HEK293T (cell line): ENCODE results near the gene OR52N2.

ENCODE experiments used
- CTCF ChIA-PET: fragments of 350-600 bp; formaldehyde crosslinking; extraction: SDS; loops from one replicate; lab custom pipeline; 2021; ENCODE audit warnings: antibody characterized with exemption, inconsistent platforms; lab: Yijun Ruan, JAX
- POLR2A ChIA-PET: fragments of 350-600 bp; formaldehyde crosslinking; extraction: SDS; loops from one replicate; lab custom pipeline; 2020; ENCODE audit warnings: antibody characterized with exemption, inconsistent platforms; lab: Yijun Ruan, JAX
- DNase-seq: peaks from one replicate; pipeline ENCODE4 v3.0.0; 2012; ENCODE audit warnings: mixed read lengths; ENCODE audit errors: extremely low spot score
- ARNT ChIP-seq: fragments of 450-650 bp; IDR thresholded peaks from 2 replicates; pipeline ENCODE4 v1.6.1; 2017; ENCODE audit warnings: mild to moderate bottlenecking
- BHLHE40 ChIP-seq: fragments of 450-650 bp; IDR thresholded peaks from 2 replicates; pipeline ENCODE4 v1.6.1; 2016; ENCODE audit warnings: mild to moderate bottlenecking, moderate library complexity, borderline replicate concordance
- CTBP1 ChIP-seq: fragments of 450-650 bp; IDR thresholded peaks from 2 replicates; pipeline ENCODE4 v1.6.1; 2016; ENCODE audit warnings: borderline replicate concordance
- ELF4 ChIP-seq: fragments of 450-650 bp; IDR thresholded peaks from 2 replicates; pipeline ENCODE4 v1.6.1; 2017; ENCODE audit warnings: antibody characterized with exemption
- FOXA1 ChIP-seq: fragments of 450-650 bp; IDR thresholded peaks from 2 replicates; pipeline ENCODE4 v1.6.1; 2016; ENCODE audit warnings: mild to moderate bottlenecking
- FOXK2 ChIP-seq: fragments of 450-650 bp; IDR thresholded peaks from 2 replicates; pipeline ENCODE4 v1.6.1; 2016; ENCODE audit warnings: mild to moderate bottlenecking
- FOXM1 ChIP-seq: fragments of 450-650 bp; IDR thresholded peaks from 2 replicates; pipeline ENCODE4 v1.6.1; 2017; ENCODE audit warnings: mild to moderate bottlenecking, borderline replicate concordance
- HDGF ChIP-seq: fragments of 450-650 bp; IDR thresholded peaks from 2 replicates; pipeline ENCODE4 v1.6.1; 2017; ENCODE audit warnings: antibody characterized with exemption, borderline replicate concordance
- L3MBTL2 ChIP-seq: fragments of 450-650 bp; conservative IDR thresholded peaks from 2 replicates; pipeline ENCODE4 v1.6.1; 2016; ENCODE audit warnings: mild to moderate bottlenecking
- LEF1 ChIP-seq: fragments of 450-650 bp; IDR thresholded peaks from 2 replicates; pipeline ENCODE4 v1.6.1; 2017; ENCODE audit warnings: mild to moderate bottlenecking, borderline replicate concordance
- NFRKB ChIP-seq: fragments of 450-650 bp; IDR thresholded peaks from 2 replicates; pipeline ENCODE4 v1.6.1; 2016; ENCODE audit warnings: mild to moderate bottlenecking, moderate library complexity
- PKNOX1 ChIP-seq: fragments of 450-650 bp; IDR thresholded peaks from 2 replicates; pipeline ENCODE4 v1.6.1; 2016
- SP1 ChIP-seq: fragments of 450-650 bp; IDR thresholded peaks from 2 replicates; pipeline ENCODE4 v1.6.1; 2017
- SUZ12 ChIP-seq: fragments of 450-650 bp; IDR thresholded peaks from 2 replicates; pipeline ENCODE4 v1.6.1; 2016; ENCODE audit warnings: mild to moderate bottlenecking
- TARDBP ChIP-seq: fragments of 450-650 bp; IDR thresholded peaks from 2 replicates; pipeline ENCODE4 v1.6.1; 2016
- ZNF384 ChIP-seq: fragments of 450-650 bp; IDR thresholded peaks from 2 replicates; pipeline ENCODE4 v1.6.1; 2016

OR52N2 gene

GRCh38 chr11:5818245-5818886 lies 9.6 kb downstream of the OR52N2 start:
- CTCF ChIA-PET: no interaction called here
- DNase-seq: no peak

DNA sequence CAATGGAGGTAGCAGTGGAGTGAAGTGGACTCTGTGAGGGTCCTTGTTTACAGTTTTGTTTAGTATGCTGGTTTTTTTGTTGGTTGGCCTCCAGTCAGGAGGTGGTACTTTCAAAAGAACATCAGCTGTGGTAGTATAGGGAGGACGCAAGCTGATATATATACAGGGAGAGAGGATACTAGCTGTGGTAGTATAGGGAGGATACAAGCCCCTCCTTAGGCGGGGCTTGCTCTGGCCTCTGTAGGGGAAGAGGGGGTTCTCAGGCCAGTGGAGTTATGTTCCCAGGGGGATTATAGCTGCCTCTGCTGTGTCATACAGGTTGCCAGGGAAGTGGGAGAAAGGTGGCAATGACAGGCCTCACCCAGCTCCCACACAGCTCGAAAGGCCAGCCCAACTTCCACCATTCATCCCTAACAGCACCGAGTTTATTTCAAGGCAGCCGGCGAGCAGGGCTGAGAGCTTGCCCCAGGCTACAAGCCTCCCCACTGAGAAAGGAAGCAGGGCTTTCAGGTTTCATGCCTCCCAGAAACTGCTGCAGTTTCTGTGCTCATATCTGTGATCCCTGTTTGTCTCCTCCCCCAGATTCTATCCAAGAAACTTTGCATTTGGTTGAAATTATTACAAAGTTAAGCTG lies 22.6 kb downstream of the OR52N2 start:
- no peak for TF ChIP-seq HDGF
- no peak for TF ChIP-seq FOXM1
- TF ChIP-seq FOXK2: no peak
- TF ChIP-seq ZNF384: no peak
- no peak for TF ChIP-seq SUZ12
- no peak for TF ChIP-seq FOXA1
- TF ChIP-seq SP1: no peak
- no peak for TF ChIP-seq ARNT
- TF ChIP-seq ELF4: no peak
- TF ChIP-seq BHLHE40: no peak
- no peak for TF ChIP-seq L3MBTL2
- TF ChIP-seq NFRKB: no peak
- no peak for TF ChIP-seq CTBP1
- no peak for TF ChIP-seq PKNOX1
- TF ChIP-seq TARDBP: no peak
- no peak for TF ChIP-seq LEF1
- DNase-seq: no peak
- POLR2A ChIA-PET: no interaction called here
- CTCF ChIA-PET: no interaction called here

More at GRCh38 chr11:5818245-5818886, 9.6 kb downstream of the OR52N2 start:
- TF ChIP-seq FOXA1 (no peak), FOXK2 (no peak), FOXM1 (no peak), ZNF384 (no peak), L3MBTL2 (no peak), NFRKB (no peak)
- POLR2A ChIA-PET: no interaction called here

- ChIA-PET CTCF (no interaction called here), POLR2A (no interaction called here)
- TF ChIP-seq CTBP1: no peak
- TF ChIP-seq L3MBTL2: no peak
- TF ChIP-seq BHLHE40: no peak
- TF ChIP-seq SUZ12: no peak
- no peak for TF ChIP-seq LEF1
- no peak for TF ChIP-seq ZNF384
- TF ChIP-seq ELF4: no peak
- no peak for TF ChIP-seq HDGF
- TF ChIP-seq FOXK2: no peak
- TF ChIP-seq FOXA1: no peak
- TF ChIP-seq FOXM1: no peak
- TF ChIP-seq NFRKB: no peak
- no peak for TF ChIP-seq SP1
- no peak for TF ChIP-seq ARNT
- DNase-seq: no peak
Measured at GRCh38 chr11:5833446-5833845, 24.7 kb downstream of the OR52N2 start.

DNA sequence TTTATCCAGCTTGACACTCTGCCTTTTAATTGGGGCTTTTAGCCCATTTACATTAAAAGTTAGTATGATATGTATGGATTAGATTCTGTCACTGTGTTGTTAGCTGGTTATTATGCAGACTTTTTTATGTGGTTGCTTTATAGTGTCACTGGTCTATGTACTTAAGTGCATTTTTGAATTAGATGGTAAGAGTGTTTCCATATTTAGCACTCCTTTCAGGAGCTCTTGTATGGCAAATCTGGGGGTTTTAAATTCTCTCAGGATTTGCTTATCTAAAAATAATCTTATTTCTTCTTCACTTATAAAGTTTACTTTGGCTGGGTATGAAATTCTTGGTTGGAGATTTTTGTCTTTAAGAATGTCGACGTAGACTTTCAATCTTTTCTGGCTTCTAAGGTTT lies 29.0 kb downstream of the OR52N2 start:
- no peak for TF ChIP-seq NFRKB
- TF ChIP-seq FOXK2: no peak
- TF ChIP-seq ARNT: no peak
- CTCF ChIA-PET: no interaction called here
- POLR2A ChIA-PET: no interaction called here
- DNase-seq: no peak

- ChIA-PET CTCF (no interaction called here), POLR2A (no interaction called here)
- TF ChIP-seq SP1 (no peak), FOXM1 (no peak), L3MBTL2 (no peak), NFRKB (no peak), ARNT (no peak), ELF4 (no peak), CTBP1 (no peak), TARDBP (no peak), BHLHE40 (no peak), FOXA1 (no peak), ZNF384 (no peak), PKNOX1 (no peak), HDGF (no peak), FOXK2 (no peak)
- no peak for DNase-seq
Measured at GRCh38 chr11:5841797-5842196, 33.1 kb downstream of the OR52N2 start, which contains the start of gene OR52E6. Gene OR52E6, minus strand, starts transcription at chr11:5841897. Its CDS starts 0 bp downstream, at chr11:5841897.

GRCh38 chr11:5846701-5847100 lies 38.0 kb downstream of the OR52N2 start:
- POLR2A ChIA-PET: no interaction called here
- TF ChIP-seq BHLHE40 (no peak), L3MBTL2 (no peak), ARNT (no peak), ELF4 (no peak)
- DNase-seq: no peak
- CTCF ChIA-PET: no interaction called here
